ENCODE results near the gene NELL1.

Gene NELL1

GRCh38 chr11:21426931-21427330, 757.5 kb downstream of the NELL1 start:
- no peak for DNase-seq
- H3K27me3 Mint-ChIP-seq (ENCODE audit: low read depth, poor library complexity): no peaks in the 10 kb centered on the region
- no peaks in the 10 kb centered on the region for H3K4me1 Mint-ChIP-seq
- no peak for TF ChIP-seq CTCF (IDR thresholded peaks at IDR 0.05)
- H3K9me3 Mint-ChIP-seq: no peaks in the 10 kb centered on the region
- H3K27ac Mint-ChIP-seq: no peak overlapping the region
- no peak overlapping the region for H3K4me3 Mint-ChIP-seq
- no peaks in the 10 kb centered on the region for H3K36me3 Mint-ChIP-seq (ENCODE audit: low read depth)

GRCh38 chr11:21427726-21428125, 758.3 kb downstream of the NELL1 start:
- TF ChIP-seq CTCF (IDR thresholded peaks at IDR 0.05): no peak
- Mint-ChIP-seq H3K36me3 (ENCODE audit: low read depth) (no peaks in the 10 kb centered on the region), H3K9me3 (no peaks in the 10 kb centered on the region), H3K27ac (no peak overlapping the region), H3K4me3 (no peak overlapping the region), H3K27me3 (ENCODE audit: low read depth, poor library complexity) (no peaks in the 10 kb centered on the region), H3K4me1 (no peaks in the 10 kb centered on the region)
- DNase-seq: no peak

GRCh38 chr11:21428796-21429195, 759.4 kb downstream of the NELL1 start:
- H3K4me1 Mint-ChIP-seq: no peaks in the 10 kb centered on the region
- H3K27ac Mint-ChIP-seq: no peak overlapping the region
- no peak overlapping the region for H3K4me3 Mint-ChIP-seq
- H3K27me3 Mint-ChIP-seq (ENCODE audit: low read depth, poor library complexity): no peaks in the 10 kb centered on the region
- DNase-seq: no peak
- no peaks in the 10 kb centered on the region for H3K36me3 Mint-ChIP-seq (ENCODE audit: low read depth)
- H3K9me3 Mint-ChIP-seq: no peaks in the 10 kb centered on the region
- TF ChIP-seq CTCF (IDR thresholded peaks at IDR 0.05): no peak

GRCh38 chr11:21429401-21429800, 760.0 kb downstream of the NELL1 start:
- no peak overlapping the region for H3K4me3 Mint-ChIP-seq
- H3K27me3 Mint-ChIP-seq (ENCODE audit: low read depth, poor library complexity): no peaks in the 10 kb centered on the region
- no peak for DNase-seq
- no peaks in the 10 kb centered on the region for H3K9me3 Mint-ChIP-seq
- no peaks in the 10 kb centered on the region for H3K4me1 Mint-ChIP-seq
- H3K36me3 Mint-ChIP-seq (ENCODE audit: low read depth): no peaks in the 10 kb centered on the region
- no peak for TF ChIP-seq CTCF (IDR thresholded peaks at IDR 0.05)
- H3K27ac Mint-ChIP-seq: no peak overlapping the region

- no peak for TF ChIP-seq CTCF (IDR thresholded peaks at IDR 0.05)
- H3K4me1 Mint-ChIP-seq: no peaks in the 10 kb centered on the region
- H3K4me3 Mint-ChIP-seq: no peak overlapping the region
- H3K27ac Mint-ChIP-seq: no peak overlapping the region
- DNase-seq: no peak
- no peaks in the 10 kb centered on the region for H3K27me3 Mint-ChIP-seq (ENCODE audit: low read depth, poor library complexity)
- no peaks in the 10 kb centered on the region for H3K9me3 Mint-ChIP-seq
- no peaks in the 10 kb centered on the region for H3K36me3 Mint-ChIP-seq (ENCODE audit: low read depth)
These were observed 761.2 kb downstream of the NELL1 start for GRCh38 chr11:21430537-21430936.

GRCh38 chr11:21446939-21447590, 777.7 kb downstream of the NELL1 start:
- Mint-ChIP-seq H3K4me1 (no peaks in the 10 kb centered on the region), H3K36me3 (ENCODE audit: low read depth) (no peaks in the 10 kb centered on the region), H3K4me3 (no peak overlapping the region), H3K9me3 (no peaks in the 10 kb centered on the region), H3K27ac (no peak overlapping the region), H3K27me3 (ENCODE audit: low read depth, poor library complexity) (peaks cover 3% of the 10 kb centered on the region)
- no peak for DNase-seq
- TF ChIP-seq CTCF (IDR thresholded peaks at IDR 0.05): no peak
